ENCODE data around the gene MAPK9.
"Not testable (repeated sequence)": the region's sequence is repeated elsewhere in the genome, so short reads cannot be mapped to it uniquely, and the experiment has no call there.

MAPK9 gene

GRCh38 chr5:180222056-180222455, 69.8 kb downstream of the MAPK9 start:
- DNase-seq, result no peak

DNA sequence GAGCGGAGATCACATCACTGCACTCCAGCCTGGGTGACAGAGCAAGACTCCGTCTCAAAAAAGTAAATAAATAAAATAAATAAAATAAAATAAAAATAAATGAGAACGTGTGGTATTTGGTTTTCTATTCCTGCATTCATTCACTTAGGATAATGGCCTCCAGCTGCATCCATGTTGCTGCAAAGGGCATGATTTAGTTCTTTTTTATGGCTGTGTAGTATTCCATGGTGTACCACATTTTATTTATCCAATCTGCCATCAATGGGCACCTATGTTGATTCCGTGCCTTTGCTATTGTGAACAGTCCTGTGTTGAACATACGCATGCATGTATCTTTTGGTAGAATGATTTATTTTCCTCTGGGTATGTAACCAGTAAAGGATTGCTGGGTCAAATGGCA, 74.1 kb downstream of the MAPK9 start:
- no peak for DNase-seq

DNA sequence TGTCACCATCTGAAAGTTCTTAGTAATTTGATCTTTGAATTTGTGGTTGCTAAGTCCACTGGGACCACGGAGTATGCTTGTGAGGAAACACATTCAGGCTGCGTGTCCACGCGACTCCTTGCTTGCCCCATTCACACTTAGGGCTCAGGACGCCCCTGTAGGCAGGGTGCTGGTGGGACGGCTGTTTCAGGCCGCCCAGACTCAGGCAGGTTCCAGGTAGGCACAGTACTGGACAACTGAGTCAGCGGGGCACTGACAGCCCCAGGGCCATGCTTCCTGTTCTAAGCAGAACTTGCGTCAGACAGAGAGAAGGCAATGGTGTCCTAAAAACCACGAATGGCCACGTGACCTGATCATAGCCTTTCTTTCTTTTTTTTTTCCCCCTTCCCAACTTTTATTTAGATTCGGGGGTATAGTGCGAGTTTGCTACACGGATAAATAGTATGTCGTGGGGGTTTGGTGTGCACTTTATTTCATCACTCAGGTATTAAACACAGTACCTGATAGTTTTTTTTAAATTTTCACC, 75.2 kb downstream of the MAPK9 start:
- no peak for DNase-seq

DNA sequence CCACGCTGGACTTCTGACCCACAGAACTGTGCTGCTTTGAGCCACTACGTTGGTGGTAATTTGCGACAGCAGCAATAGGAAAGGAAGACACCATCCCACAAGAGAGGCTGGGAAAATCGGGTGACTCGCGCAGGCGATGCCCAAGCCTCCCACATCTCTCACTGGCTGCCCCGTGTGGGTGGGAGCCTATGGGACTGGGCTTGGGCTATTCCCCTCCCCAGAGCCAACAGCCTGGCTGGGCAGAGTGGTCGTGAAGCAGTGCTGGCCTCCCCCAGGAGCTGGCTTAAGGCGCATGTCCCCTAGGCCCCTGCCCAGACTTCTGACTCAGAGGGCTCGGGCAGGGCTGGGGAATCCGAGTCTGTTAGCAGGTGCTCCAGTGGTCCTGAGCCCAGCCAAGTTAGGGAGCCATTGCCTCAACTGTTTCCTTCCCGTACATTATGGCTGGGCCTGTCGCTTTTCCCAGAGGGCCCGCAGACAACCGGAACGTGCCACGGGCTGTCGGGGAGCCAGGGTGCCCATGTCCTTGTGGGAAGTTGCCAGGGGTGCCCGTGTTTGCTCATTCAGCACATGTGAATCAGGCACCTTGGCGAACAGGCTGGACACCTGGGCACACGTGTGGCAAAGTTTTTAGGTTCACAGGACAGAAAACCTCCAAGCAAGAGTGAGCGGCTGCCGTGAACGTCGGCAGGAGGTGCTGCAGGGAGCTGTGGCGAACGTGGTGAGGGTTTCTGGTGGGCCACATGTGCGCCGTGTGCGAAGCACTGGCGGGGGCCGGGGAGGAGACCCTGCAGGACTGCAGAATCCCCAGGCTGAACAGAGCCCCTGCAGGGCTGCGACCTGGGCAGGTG, 75.9 kb downstream of the MAPK9 start:
- DNase-seq, result no peak

DNA sequence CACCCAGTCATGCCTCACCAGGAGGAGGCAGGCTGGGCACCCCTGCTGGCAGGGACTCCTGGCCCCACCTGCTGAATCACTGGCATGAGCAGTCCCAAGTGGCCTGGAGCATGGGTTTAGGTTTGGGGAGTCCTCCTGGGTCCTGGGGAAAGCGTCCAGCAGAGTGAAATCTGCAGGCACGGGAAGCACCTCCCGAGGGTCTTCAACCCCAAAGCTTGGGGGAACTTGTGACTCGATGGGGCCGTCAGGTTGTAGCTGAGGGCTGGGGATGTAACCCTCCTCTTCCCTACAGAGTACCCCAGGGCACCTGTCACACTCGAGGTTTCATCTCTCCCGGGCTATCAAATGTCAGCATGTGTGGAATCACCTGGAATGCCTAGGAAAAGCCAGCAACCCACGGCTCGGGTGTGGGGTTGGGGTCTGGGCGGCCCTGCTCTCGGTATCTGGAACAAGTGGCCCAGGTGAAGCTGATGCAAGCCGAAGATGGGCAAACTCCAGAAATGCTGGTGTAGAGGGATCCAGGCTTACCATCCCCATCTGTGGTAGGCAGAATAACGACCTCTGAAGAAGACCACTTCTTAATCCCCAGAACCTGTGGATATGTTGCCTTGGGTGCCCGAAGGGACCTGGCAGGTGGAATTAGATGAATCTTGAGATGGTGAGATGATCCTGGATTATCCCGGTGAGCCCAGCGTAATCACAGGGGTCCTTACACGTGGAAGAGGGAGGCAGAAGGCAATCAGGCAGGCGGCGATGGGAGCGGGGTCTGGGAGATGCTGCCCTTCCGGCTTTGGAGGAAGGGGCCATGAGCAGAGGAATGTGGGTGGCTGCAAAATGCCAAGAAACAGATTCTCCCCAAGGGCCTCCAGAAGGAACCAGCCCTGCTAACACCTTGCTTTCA, 76.8 kb downstream of the MAPK9 start:
- no peak for DNase-seq

DNA sequence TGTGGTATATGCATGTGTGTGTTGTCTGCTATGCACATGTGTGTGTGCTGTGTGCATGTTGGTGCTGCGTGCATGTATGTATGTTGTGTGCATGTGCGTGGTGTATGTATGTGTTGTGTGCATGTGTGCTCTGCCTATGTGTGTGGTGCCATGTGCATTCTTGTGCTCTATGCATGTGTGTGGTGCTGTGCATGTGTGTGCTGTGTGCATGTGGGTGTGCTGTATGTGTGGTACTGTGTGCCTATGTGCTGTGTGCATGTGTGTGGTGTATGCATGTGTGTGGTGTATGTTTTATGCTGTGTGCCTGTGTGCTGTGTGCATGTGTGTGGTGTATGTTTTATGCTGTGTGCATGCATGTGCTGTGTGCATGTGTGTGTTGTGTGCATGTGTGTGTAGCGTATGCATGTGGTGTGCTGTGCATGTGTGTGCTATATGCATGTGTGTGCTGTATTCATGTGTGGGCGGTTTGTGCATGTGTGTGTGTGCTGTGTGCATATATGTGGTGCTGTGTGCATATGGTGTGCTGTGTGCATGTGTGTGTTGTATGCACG, 78.2 kb downstream of the MAPK9 start:
- no peak for DNase-seq

GRCh38 chr5:180213256-180213600, 78.7 kb downstream of the MAPK9 start:
- DNase-seq, result no peak

DNA sequence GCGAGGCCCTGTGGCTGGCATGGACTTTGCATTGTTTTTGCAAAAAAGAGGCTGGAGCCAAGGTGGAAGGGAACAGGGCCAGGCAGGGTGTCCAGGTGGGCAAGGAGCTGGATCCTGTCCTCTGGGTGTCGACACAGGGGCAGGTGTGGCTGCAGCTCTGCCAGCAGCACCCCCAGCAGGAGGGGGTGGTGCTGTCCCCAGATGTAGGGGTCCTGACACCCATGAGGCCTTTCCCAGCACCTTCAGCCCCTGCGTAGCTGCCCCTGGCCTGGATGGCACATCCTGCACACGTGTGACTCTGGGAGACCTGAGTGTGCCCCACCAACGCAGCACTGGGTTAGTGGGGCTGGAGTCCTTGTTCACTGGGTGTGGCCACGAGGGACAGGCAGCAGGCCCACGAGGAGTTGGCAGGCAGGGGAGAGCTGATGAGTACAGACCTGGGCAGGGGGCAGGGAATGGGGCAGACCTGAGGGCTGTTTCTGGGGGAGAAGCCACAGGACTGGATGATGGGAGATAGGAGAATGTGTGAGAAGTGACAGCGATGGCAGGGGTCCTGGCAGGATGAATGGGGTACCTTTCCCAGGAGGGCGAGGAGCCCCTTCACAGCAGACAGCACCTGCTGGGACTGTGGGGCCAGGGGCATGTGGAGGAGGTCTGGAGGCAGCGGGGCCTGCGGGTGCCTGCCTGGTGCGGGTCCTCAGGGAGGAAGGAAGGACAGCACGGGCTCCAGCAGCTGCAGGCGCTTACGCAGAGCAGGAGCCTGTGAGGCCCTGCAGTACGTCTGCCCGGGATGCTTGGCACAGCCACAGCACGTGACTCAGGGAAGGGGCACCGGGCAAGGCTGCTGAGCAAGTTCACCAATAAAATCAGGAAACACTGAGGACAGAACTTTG, 79.3 kb downstream of the MAPK9 start:
- no peak for DNase-seq

- DNase-seq, result no peak
These were observed 80.2 kb downstream of the MAPK9 start for GRCh38 chr5:180211761-180212035.

DNA sequence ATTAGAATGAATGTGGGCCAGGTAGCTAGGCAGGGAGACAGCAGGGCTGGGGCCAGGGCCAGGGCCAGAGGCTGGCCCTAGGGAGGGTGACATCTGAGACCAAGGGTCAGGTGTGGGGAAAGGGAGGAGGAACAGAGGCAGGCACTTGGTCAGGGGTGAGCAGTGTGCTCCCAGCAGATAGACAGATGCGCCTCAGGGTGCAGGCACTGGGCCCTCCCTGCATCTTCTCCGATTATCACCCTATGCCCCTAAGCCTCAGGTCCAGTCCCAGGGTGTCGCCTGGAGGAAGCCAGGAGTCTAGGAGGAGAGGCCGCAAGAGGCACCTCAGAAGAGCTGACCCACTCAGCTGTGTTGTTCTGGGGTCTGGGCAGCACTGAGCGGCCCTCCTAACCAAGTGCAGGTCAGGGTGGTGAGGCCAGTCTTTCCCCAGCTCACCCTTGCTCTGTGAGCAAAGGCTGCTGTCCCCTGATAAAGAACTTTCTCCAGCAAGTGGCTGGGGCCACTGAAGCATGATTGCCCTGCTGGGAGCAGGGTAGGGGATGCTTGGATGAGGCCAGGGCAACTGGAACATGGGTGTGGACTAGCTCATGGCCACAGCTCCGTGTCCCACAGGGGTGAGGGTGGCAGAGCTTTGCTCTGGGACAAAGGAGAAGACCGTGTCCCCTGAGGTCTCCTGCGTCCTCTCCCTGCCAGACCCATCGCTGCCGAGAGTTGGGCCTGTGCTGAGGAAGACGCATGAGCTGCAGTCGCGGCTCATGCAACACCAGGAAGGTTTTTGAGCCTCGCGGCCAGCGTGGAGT, 80.7 kb downstream of the MAPK9 start:
- DNase-seq, result no peak

GRCh38 chr5:180210077-180210476, 81.8 kb downstream of the MAPK9 start:
- not testable (repeated sequence) for DNase-seq

DNA sequence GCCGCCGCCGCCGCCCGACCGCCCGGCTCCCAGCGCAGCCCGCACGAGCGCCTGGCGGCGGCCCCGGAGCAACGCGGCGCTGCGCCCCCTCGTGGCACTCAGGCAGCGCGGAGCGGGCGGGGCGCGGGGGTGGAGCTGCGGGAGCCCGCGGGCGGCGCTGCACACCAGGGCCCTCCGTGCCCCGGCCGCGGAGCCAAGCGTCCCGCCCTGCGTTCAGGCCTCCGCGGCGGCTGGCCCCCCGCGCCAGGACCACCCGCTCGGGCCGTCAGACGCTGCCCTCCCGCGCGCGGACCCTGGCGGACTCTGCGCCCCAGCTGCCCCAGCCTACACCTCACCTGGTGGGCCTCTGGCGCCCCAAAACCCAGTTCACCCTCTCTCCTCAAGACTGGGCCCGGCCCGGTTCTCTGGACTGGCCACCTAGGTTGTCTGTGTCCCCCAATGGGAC, 82.7 kb downstream of the MAPK9 start, which contains the start of gene RASGEF1C:
TSS of gene RASGEF1C (minus strand) at position 75 of the 445 bp plus-strand sequence. CDS start 71,159 bp downstream, outside the sequence.
- DNase-seq, result no peak

- DNase-seq, result no peak
These were observed 83.3 kb downstream of the MAPK9 start for GRCh38 chr5:180208435-180209081.

GRCh38 chr5:180208038-180208434, 83.8 kb downstream of the MAPK9 start:
- DNase-seq, result no peak

DNA sequence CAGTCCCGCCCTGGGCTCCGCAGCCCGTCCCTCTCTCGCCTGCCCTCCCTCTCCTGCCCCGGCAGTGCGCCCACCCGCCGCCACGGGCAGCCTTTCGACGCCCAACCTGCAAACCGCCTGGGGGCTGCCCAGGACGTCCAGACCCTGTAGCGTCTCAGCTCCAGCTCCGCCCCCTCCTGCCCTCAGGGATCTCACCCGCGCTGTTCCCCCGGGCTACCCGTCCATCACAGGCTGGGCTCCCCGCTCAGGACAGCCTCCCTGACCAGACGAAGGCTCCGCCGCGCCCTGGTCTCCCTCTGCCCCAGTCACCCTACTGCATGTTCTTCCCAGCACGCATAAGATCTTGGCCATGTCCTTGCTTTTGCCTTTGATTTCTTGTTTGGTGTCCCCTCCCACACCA, 84.3 kb downstream of the MAPK9 start:
- DNase-seq, result no peak

DNA sequence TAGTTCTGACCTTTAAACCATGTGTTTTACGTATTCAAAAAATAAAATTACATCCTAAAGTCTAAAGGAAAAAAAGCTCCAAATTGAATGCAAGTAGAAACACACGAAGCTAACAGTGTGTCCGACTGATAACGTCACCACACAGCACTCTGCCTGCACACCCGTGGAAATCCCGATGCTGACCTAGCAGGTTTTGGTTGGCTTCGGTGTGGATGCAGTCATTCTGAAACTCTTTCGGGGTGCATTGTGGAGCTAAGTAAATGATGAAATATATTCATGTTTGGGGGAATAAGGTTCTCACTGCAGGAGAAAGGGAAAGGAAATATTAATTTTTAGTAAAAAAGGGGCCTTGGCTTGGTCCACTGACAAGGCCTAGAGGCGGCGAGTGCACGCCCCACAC, 84.9 kb downstream of the MAPK9 start:
- DNase-seq, result no peak

DNA sequence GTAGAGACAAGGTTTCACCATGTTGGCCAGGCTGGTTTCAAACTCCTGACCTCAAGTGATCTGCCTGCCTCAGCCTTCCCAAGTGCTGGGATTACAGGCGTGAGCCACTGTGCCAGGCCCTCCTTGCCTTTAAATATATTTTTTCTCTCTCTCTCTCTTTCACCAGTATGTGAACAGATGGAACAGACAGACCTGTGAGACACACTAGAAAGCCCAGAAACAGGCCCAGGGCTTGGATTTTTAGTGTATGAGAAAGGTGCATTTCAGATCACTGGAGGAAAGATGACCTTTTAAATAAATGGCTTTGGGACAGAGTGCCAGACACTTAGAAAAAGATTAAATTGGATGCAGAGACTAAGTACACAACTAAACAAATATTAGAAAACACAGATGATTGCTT, 86.0 kb downstream of the MAPK9 start:
- no peak for DNase-seq

GRCh38 chr5:180204276-180204819, 87.5 kb downstream of the MAPK9 start:
- no peak for DNase-seq

- no peak for DNase-seq
These were observed 88.8 kb downstream of the MAPK9 start for GRCh38 chr5:180202939-180203573.

Data from DMS79 (cell line).